Gastroesophageal sphincter (tissue), 4 donors: ENCODE data around the gene NCF2. TPM values are rescaled to one million over a fixed set of nuclear protein-coding genes. Genes with fewer than 3 reads are reported as not detected.

Source experiments
- ATAC-seq: fragments of 150-250 bp; one replicate; pipeline ENCODE4 v1.9.1; 2016; ENCODE audit warnings: mild to moderate bottlenecking, moderate library complexity
- H3K27ac ChIP-seq, 4 donors: fragments of 200-600 bp; sonication (generic) in 3 of 4; 1 replicate in 3 of 4; 2 replicates in 1 of 4; pipeline ENCODE4 v1.5.1; 2016 to 2019
- H3K27me3 ChIP-seq: fragments of 200-600 bp; sonication (generic); one replicate; pipeline ENCODE4 v1.5.1; 2019
- H3K36me3 ChIP-seq, 2 donors: fragments of 200-600 bp; sonication (generic); one replicate each; pipeline ENCODE4 v1.5.1; 2019; ENCODE audit warnings: control low read depth in 1 of 2
- H3K4me1 ChIP-seq, 3 donors: fragments of 200-600 bp; sonication (generic); 1 replicate in 2 of 3; 2 replicates in 1 of 3; pipeline ENCODE4 v1.5.1; 2016 to 2019; ENCODE audit warnings: control low read depth in 2 of 3
- H3K4me3 ChIP-seq, 2 donors: fragments of 200-600 bp; sonication (generic); one replicate each; pipeline ENCODE4 v1.5.1; 2019; ENCODE audit warnings: mild to moderate bottlenecking in 1 of 2, moderate library complexity in 1 of 2
- H3K9me3 ChIP-seq, 3 donors: fragments of 200-600 bp; sonication (generic); one replicate each; pipeline ENCODE4 v1.5.1; 2017 to 2019; ENCODE audit warnings: control low read depth in 2 of 3
- CTCF ChIP-seq, 4 experiments: fragments of 200-600 bp in 2 of 4; fragments of 450-650 bp in 2 of 4; sonication (generic) in 1 of 4; IDR thresholded peaks; one replicate each; pipeline ENCODE4 v1.5.1; 2017 to 2019; ENCODE audit warnings: antibody characterized with exemption in 4 of 4, mild to moderate bottlenecking in 2 of 4, moderate library complexity in 2 of 4
- EP300 ChIP-seq: sonication (generic); formaldehyde crosslinking; IDR thresholded peaks from one replicate; pipeline ENCODE4 v1.6.1; 2017; ENCODE audit warnings: antibody characterized with exemption, mild to moderate bottlenecking
- POLR2A ChIP-seq, 2 donors: fragments of 450-650 bp; IDR thresholded peaks; one replicate each; pipeline ENCODE4 v1.6.1; 2017; ENCODE audit warnings: antibody characterized with exemption in 2 of 2, mild to moderate bottlenecking in 2 of 2, moderate library complexity in 1 of 2
- POLR2AphosphoS5 ChIP-seq: sonication (generic); formaldehyde crosslinking; IDR thresholded peaks from one replicate; pipeline ENCODE4 v1.6.1; 2017; ENCODE audit warnings: antibody characterized with exemption
- WGBS, 2 donors: methylation state at CpG; one replicate each; pipeline ENCODE4 v1.1.5; 2018; ENCODE audit warnings: low coverage in 1 of 2; 5-methylcytosine and 5-hydroxymethylcytosine counted together
- total RNA-seq, 4 donors: library from RNA; depleted of rRNA; stranded (reverse); fragments of >200 nt; gene quantifications; one replicate each; pipeline ENCODE4 v1.1.0, GENCODE V29; 2016

Gene NCF2
- total RNA-seq, 4 donors from 2014 or later: 3.7 to 22.0 (median 13.8) TPM

GRCh38 chr1:183514235-183514634 is 76.0 kb downstream of the NCF2 start:
- no peak for ATAC-seq
- H3K4me1 ChIP-seq: peaks cover 0 to 15% (median 6%) of the 10 kb centered on the region in 3 donors
- H3K36me3 ChIP-seq: peaks cover 0 to 34% of the 10 kb centered on the region in 2 donors
- TF ChIP-seq POLR2AphosphoS5: no peak
- no peak for TF ChIP-seq EP300
- TF ChIP-seq POLR2A (IDR thresholded peaks at IDR 0.05): no peak
- no peak for TF ChIP-seq CTCF (IDR thresholded peaks at IDR 0.05)
- H3K9me3 ChIP-seq: no peaks in the 10 kb centered on the region
- 93 to 100% methylated on average over 1 of the region's 1 CpG for WGBS, 2 donors
- no peak overlapping the region for H3K27ac ChIP-seq
- H3K4me3 ChIP-seq: no peak overlapping the region
- H3K27me3 ChIP-seq: no peaks in the 10 kb centered on the region

GRCh38 chr1:183512450-183512849 is 77.8 kb downstream of the NCF2 start:
- Histone ChIP-seq H3K27ac (no peak overlapping the region), H3K4me1 (peaks cover 0 to 21% (median 6%) of the 10 kb centered on the region in 3 donors), H3K36me3 (peaks cover 0 to 17% of the 10 kb centered on the region in 2 donors), H3K27me3 (no peaks in the 10 kb centered on the region), H3K4me3 (no peak overlapping the region), H3K9me3 (no peaks in the 10 kb centered on the region)
- ATAC-seq: no peak
- 86 to 100% methylated on average over 2 of the region's 2 CpGs for WGBS, 2 donors
- TF ChIP-seq POLR2AphosphoS5 (no peak), EP300 (no peak), CTCF (IDR thresholded peaks at IDR 0.05) (no peak), POLR2A (IDR thresholded peaks at IDR 0.05) (no peak)

- no peaks in the 10 kb centered on the region for H3K27me3 ChIP-seq
- no peak for TF ChIP-seq POLR2AphosphoS5
- no peak for TF ChIP-seq CTCF (IDR thresholded peaks at IDR 0.05)
- TF ChIP-seq POLR2A (IDR thresholded peaks at IDR 0.05): no peak
- no peak for TF ChIP-seq EP300
- H3K36me3 ChIP-seq: no peaks in the 10 kb centered on the region
- H3K4me1 ChIP-seq: peaks cover 0 to 7% (median 0%) of the 10 kb centered on the region in 3 donors
- no peak for ATAC-seq
- no peaks in the 10 kb centered on the region for H3K9me3 ChIP-seq
- 70 to 77% methylated on average over 1 of the region's 1 CpG for WGBS, 2 donors
- no peak overlapping the region for H3K27ac ChIP-seq
- H3K4me3 ChIP-seq: no peak overlapping the region
These were observed 81.6 kb downstream of the NCF2 start for GRCh38 chr1:183508694-183509093.

- 62 to 81% methylated on average over 3 to 4 of the region's 4 CpGs for WGBS, 2 donors
- Histone ChIP-seq H3K4me1 (peaks cover 0 to 21% (median 0%) of the 10 kb centered on the region in 3 donors), H3K9me3 (no peaks in the 10 kb centered on the region), H3K36me3 (no peaks in the 10 kb centered on the region), H3K4me3 (no peak overlapping the region), H3K27me3 (no peaks in the 10 kb centered on the region), H3K27ac (no peak overlapping the region)
- ATAC-seq: no peak
- no peak for TF ChIP-seq CTCF (IDR thresholded peaks at IDR 0.05)
- no peak for TF ChIP-seq EP300
- no peak for TF ChIP-seq POLR2AphosphoS5
- TF ChIP-seq POLR2A (IDR thresholded peaks at IDR 0.05): no peak
These were observed 83.7 kb downstream of the NCF2 start for GRCh38 chr1:183506561-183506960.

Other genes starting within 250 kb of the NCF2 start
- 1 to 10 TPM in 3 of 4 donors, under 1 TPM in 1; 0.93 to 2.2 (median 1.9) TPM for gene NMNAT2, start 172.1 kb downstream of the NCF2 start, total RNA-seq
- 10 to 100 TPM; 31.9 to 55.9 (median 38.2) TPM for gene SMG7, start 118.0 kb downstream of the NCF2 start, total RNA-seq
- 100 to 1,000 TPM in 2 of 4 donors, 10 to 100 TPM in 2; 66.8 to 154 (median 87.5) TPM for gene ARPC5, start 45.3 kb upstream of the NCF2 start, total RNA-seq
- not detected for gene APOBEC4, start 62.9 kb upstream of the NCF2 start, total RNA-seq
- 10 to 100 TPM; 31.3 to 57.8 (median 38.9) TPM for gene RGL1, start 214.7 kb upstream of the NCF2 start, total RNA-seq